NCI-H187 (cell line): ENCODE results near the gene OTUD7B.
"Not testable (repeated sequence)": the region's sequence is repeated elsewhere in the genome, so short reads cannot be mapped to it uniquely, and the experiment has no call there.

Experiments used
- DNase-seq, 2 experiments: peaks; one replicate each; lab custom pipeline; 2025; lab: John Stamatoyannopoulos, UW

The OTUD7B gene

GRCh38 chr1:150002217-150002616 is 8.3 kb downstream of the OTUD7B start:
- no peak for DNase-seq

- no peak for DNase-seq
Measured at GRCh38 chr1:150001415-150001814, 9.1 kb downstream of the OTUD7B start.

DNA sequence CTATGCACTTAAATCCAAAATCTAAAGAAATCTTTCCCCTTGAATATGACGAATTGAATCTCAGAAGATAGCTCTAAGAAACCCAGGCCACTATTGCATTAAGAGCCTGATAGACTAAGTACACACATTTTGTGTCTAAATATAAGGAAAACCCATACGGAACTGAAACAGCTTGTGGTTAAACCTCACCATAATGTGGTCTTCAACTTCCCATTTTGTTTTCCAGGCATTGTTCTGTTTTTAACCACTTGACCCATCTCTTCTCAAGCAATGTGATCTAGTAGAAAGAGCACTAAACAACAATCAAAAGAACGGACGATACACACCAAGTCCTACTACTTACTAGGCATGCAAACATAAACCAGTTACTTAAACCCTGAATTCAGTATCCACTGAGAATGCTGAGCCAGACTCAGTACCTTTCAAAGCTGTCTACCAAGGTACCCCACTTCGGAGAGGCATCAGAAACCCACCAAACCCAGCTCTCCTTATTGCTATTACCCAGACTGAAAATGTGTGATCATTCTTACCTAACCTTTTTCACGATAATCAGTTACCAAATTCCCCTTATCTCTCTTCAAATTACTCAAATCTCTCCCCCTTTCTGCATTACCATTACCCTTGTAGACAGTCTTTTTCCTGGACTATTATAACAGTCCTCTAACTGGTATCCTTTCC is 12.8 kb downstream of the OTUD7B start:
- DNase-seq = no peak

DNA sequence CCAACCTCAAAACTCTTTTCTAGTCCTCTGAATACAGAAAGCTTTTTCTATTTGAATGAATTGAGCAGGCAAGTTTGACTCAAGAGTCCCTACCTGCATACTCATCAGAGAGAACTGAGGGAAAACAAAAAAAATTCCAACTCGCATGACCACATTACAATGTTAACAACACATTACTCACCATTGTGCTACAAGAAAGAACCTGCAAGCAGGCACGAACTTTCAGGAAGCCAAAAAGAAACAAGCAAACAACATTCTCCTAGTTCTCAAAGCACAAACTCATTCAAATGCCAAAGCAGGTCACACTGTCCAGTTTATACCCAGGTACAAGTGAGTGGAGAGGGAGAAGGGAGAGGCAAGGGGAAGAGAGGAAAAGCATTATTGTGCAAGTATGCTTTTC is 14.6 kb downstream of the OTUD7B start:
- no peak for DNase-seq

DNA sequence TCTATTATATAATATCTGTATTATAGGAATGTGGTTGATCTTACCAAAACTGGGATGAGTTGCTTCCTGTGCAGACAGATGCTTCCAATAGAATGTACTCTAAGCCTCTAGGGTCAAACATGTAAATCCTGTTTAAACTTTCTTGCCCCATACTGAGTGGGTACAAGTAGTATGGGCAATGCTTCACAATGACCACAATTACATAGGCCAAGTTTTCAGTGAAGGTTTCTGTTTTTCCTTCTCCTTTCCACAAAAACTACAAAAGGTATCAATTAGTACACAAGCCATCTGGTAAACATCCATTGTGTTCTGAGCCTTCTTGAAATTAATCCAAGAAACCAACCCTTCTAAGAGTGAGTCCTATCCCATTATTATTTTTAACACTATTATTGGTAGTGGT is 16.8 kb downstream of the OTUD7B start:
- no peak for DNase-seq

DNA sequence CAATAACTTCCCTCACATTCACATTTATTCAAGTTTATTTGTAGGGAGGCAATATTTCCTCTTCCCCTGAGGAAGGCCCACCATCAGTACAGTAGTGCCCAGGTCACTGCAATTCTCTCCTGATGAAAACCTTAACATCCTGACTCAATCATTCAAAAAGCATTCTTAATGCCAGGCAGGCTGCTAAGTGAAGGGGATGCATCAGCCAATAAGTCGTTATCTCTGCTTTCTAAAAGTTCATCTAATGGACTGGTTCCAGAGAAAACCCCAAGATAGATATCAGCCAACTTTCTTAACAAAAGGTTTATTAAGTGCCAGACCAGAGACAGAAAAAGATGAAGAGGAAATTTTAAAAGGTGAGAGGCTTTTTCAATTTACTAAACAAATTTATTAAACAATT is 17.3 kb downstream of the OTUD7B start:
- no peak for DNase-seq

GRCh38 chr1:149987297-149987595 is 23.3 kb downstream of the OTUD7B start:
- DNase-seq = no peak

DNA sequence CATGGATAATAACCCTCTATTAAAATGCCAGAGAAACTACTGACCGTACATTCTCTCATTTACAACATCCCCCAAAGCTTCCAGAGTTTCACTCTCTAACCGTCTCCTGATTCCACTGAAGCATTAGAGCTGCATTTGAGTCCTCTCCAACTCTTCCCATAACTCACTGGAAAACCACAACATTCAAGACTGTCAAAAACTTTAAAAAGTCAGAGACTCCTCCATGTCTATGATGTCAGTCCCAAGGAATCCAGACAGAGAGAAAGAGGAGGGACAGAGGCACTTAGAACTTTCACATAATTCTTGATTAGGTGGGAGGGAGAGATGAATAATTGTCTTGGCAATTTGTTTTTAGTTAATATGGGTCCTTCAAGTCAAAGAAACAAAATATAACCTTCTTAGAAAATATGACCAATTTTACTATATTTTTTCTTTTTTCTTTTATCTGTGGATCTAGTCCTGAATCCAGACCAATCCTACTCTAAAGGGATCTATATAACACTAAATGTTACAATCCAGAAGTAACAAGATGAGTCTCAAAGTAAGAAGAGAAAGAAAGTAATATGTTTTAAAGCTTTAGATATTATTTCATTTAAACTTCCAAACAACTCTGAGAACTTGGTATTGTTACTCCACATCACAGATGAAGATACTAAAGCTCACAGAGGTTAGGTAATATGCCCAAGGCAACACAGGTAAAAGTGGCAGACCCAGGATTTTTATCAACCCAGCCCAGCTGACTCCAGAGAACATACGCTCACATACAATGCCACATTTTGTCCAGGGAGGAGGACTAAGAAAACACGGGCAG is 23.8 kb downstream of the OTUD7B start:
- DNase-seq = no peak

DNA sequence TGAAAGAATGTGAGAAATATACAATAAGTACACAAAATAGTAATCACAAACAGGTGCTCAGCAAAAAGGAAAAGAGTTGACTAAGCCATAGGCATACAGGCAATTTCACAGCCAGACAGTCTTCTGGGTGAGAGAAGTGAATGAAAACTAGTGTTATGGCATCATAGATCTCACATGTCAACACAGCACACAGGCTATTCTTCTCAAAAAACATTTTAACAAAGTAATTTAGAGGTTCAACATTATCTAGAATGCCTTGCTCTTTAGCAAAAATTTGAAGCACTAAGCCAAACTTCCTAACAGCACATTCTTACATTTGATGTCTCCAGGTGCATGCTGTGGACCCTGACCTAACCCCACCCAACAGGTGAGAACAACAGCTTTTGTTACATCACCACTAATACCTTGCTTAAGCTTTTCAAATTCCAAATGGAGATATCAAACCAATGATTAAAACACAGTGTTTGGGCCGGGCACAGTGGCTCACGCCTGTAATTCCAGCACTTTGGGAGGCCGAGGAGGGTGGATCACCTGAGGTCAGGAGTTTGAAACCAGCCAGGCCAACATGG is 30.5 kb downstream of the OTUD7B start:
- no peak for DNase-seq

- DNase-seq = no peak
Measured at GRCh38 chr1:149979245-149979971, 31.1 kb downstream of the OTUD7B start.

- DNase-seq = no peak
Measured at GRCh38 chr1:149978547-149979023, 31.9 kb downstream of the OTUD7B start.

DNA sequence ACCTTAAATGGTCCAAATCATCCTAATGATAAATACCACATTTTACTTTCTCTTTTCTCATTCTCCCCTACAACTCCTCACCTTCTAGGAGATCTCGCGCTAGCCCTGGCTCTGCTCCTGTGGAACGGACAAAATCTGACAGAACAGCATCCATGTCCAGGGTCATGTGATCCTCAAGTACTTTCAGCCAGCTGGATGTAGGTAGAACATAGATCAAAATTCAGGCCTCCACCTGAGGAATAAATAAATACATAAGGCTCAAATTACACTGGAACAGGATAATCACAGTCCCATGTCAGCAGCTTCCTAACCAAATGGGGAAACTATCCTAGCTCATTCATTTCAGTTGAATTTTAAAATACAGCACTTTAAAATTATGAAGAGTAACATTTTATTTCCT is 33.2 kb downstream of the OTUD7B start:
- peak; percentile 34 to 85 for DNase-seq

DNA sequence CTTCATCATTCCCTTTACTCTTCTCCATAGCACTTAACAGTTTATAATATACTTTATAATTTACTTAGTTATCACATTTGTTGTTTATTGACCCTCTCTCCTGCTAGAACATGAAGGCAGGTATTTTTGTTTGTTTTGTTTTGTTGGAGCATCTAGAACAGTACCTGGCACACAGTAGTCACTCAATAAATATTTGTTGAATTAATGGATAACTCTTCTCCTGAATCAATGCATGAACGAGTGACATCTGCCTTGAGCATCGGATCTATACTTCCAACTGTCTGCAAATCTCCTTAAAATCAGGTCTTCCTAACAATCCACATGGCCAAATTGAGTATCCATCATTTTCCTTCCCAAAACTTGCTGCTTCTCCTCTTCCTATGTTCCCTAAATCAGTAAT is 38.0 kb downstream of the OTUD7B start:
- no peak for DNase-seq

GRCh38 chr1:149967646-149968045 is 42.9 kb downstream of the OTUD7B start:
- no peak for DNase-seq

DNA sequence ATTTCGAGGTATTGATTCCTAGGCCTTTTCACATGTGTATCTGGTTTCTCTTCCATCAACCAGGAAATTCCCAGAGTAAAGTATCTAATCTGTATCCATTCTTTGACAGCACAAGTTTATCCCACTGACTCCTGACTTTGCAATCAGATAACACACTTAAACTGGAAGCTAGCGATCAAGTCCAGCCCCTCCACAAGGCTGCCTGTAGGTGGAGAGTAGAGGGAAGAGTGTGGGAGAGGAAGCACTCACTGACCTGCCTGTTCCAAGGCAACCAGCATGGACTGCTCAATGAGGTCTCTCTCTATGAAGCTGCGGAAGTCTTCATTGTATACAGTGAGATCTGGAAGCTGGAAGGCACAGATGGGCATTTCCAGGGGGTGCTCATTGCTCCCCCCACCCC is 43.5 kb downstream of the OTUD7B start:
- no peak for DNase-seq

DNA sequence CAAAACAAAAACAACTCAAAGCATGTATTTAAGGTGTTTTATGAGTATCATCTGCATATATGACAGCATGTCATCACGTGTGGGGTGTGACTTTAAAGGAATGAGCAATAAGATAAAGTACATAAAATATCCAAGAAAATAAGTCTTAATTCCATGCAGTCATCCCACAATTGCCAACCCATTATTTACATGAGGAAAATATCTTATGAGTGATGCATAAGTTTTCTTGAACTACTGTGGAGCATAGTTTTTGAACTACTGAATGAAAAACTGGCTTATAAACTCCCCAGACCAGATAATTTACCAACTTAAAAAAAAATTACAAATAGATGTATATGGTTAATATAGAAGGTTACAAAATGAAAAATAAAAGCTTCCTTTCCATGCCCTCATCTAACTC is 44.1 kb downstream of the OTUD7B start:
- no peak for DNase-seq

DNA sequence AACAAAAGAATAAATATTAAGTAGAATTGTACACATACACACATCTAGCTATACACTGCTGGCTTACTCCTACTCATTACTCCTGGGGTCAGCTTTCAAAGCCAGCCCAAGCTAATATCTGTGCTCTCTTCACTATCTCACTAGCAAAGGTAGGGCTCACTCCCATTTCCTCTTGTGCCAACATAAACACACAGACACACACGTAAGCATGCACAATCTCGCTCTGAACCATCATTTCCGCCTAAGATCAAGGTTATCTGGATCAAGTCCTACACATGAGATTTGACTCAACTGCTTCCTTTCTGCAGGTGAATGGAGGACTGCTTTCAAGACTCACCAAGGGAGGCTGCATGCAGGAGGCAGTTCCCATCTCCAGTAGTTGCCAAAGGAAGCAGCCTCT is 45.1 kb downstream of the OTUD7B start:
- no peak for DNase-seq

GRCh38 chr1:149963358-149963757 is 47.2 kb downstream of the OTUD7B start:
- DNase-seq = no peak

- no peak for DNase-seq
Measured at GRCh38 chr1:149962736-149963135, 47.8 kb downstream of the OTUD7B start.

DNA sequence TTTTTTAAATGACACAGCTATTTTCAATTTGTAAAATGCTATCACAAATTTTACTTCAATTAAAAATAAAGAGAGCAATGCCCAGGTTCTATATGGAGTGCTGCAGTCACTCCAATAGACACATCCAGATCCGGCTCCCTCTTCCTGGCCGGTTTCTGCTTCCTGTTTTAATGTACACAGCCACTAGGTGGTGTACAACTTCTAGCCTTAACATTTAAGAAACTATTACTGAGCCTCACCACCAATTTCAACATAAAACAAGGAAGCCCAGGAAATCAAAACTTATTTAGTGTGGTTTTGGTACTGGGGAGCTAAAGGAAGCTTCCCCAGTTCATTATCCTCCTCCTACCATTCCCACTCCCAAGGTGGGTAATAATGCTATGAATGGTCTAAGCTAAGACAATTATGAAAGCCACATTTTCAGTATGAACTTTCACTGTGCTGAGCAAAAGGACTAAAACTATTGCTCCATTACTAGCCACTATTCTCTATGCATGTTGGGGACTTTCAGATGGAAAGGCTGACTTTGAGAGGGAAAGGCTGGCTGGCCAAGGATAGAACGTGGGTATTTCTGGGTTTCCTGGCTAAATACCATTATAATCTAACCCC is 48.4 kb downstream of the OTUD7B start:
- peak; percentile 22 to 56 for DNase-seq

DNA sequence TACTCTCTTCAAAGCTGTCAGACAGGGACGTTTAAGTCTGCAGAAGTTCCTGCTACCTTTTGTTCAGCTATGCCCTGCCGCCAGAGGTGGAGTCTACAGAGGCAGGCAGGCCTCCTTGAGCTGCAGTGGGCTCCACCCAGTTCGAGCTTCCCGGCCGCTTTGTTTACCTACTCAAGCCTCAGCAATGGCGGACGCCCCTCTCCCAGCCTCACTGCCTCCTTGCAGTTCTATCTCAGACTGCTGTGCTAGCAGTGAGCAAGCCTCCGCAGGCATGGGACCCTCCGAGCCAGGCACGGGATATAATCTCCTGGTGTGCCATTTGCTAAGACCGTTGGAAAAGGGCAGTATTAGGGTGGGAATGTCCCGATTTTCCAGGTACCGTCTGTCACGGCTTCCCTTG is 53.0 kb downstream of the OTUD7B start:
- DNase-seq = not testable (repeated sequence)

GRCh38 chr1:149949911-149950310 is 60.6 kb downstream of the OTUD7B start:
- DNase-seq = no peak
